Dendritic cell treated with granulocyte-macrophage colony-stimulating factor and Interleukin-4, amounts not matched to agents 40 ng/mL and 50 ng/mL, for 4 days (primary cell): ENCODE data around the gene ANO6.
"Not testable (repeated sequence)": the region's sequence is repeated elsewhere in the genome, so short reads cannot be mapped to it uniquely, and the experiment has no call there.

Source experiments
- H3K27ac Mint-ChIP-seq: one replicate; pipeline ENCODE4 v1.8.0; 2022; ENCODE audit warnings: mild to moderate bottlenecking, mixed read lengths
- H3K27me3 Mint-ChIP-seq: one replicate; pipeline ENCODE4 v1.8.0; 2022; ENCODE audit warnings: mild to moderate bottlenecking, mixed read lengths
- H3K36me3 Mint-ChIP-seq: one replicate; pipeline ENCODE4 v1.8.0; 2022; ENCODE audit warnings: low read depth, mixed read lengths
- H3K4me1 Mint-ChIP-seq: one replicate; pipeline ENCODE4 v1.8.0; 2022; ENCODE audit warnings: low read depth, mixed read lengths
- H3K4me3 Mint-ChIP-seq: one replicate; pipeline ENCODE4 v1.8.0; 2022; ENCODE audit warnings: mild to moderate bottlenecking, moderate library complexity, mixed read lengths
- H3K9me3 Mint-ChIP-seq: one replicate; pipeline ENCODE4 v1.8.0; 2022; ENCODE audit warnings: mixed read lengths
- intact Hi-C: fragments of 100-400 bp; cut with micrococcal nuclease; formaldehyde crosslinking; loops from one replicate; pipeline ENCODE4 v1.15.0; 2022

The ANO6 gene

GRCh38 chr12:45235087-45236025 lies 19.5 kb downstream of the ANO6 start:
- no peaks in the 10 kb centered on the region for H3K9me3 Mint-ChIP-seq
- H3K27me3 Mint-ChIP-seq = no peaks in the 10 kb centered on the region
- intact Hi-C loops = no loop called here
- H3K36me3 Mint-ChIP-seq = no peaks in the 10 kb centered on the region
- peaks cover 59% of the 10 kb centered on the region for H3K4me1 Mint-ChIP-seq
- H3K27ac Mint-ChIP-seq = peak overlapping the region; percentile 86
- no peak overlapping the region for H3K4me3 Mint-ChIP-seq

GRCh38 chr12:45236383-45236782 lies 20.5 kb downstream of the ANO6 start:
- H3K4me3 Mint-ChIP-seq, H3K9me3 Mint-ChIP-seq, H3K27me3 Mint-ChIP-seq, H3K27ac Mint-ChIP-seq, H3K36me3 Mint-ChIP-seq, intact Hi-C loops: not testable (repeated sequence)
- H3K4me1 Mint-ChIP-seq = peaks cover 70% of the 10 kb centered on the region

GRCh38 chr12:45242180-45242579 lies 26.3 kb downstream of the ANO6 start:
- no peaks in the 10 kb centered on the region for H3K27me3 Mint-ChIP-seq
- no peaks in the 10 kb centered on the region for H3K9me3 Mint-ChIP-seq
- intact Hi-C loops = no loop called here
- H3K4me1 Mint-ChIP-seq = peaks cover 53% of the 10 kb centered on the region
- no peak overlapping the region for H3K27ac Mint-ChIP-seq
- H3K36me3 Mint-ChIP-seq = no peaks in the 10 kb centered on the region
- H3K4me3 Mint-ChIP-seq = no peak overlapping the region

- intact Hi-C loops = no loop called here
- Mint-ChIP-seq H3K27ac (peak overlapping the region; percentile 62), H3K4me1 (peaks cover 54% of the 10 kb centered on the region), H3K36me3 (no peaks in the 10 kb centered on the region), H3K4me3 (peak overlapping the region; percentile 61), H3K9me3 (no peaks in the 10 kb centered on the region), H3K27me3 (no peaks in the 10 kb centered on the region)
Observed at GRCh38 chr12:45243963-45244362, 28.1 kb downstream of the ANO6 start.

- Mint-ChIP-seq H3K4me1 (peaks cover 47% of the 10 kb centered on the region), H3K27me3 (no peaks in the 10 kb centered on the region), H3K4me3 (peak overlapping the region; percentile 61), H3K9me3 (no peaks in the 10 kb centered on the region), H3K27ac (peak overlapping the region; percentile 62), H3K36me3 (no peaks in the 10 kb centered on the region)
- intact Hi-C loops = no loop called here
Observed at GRCh38 chr12:45244561-45245343, 28.9 kb downstream of the ANO6 start.

- peaks cover 34% of the 10 kb centered on the region for H3K4me1 Mint-ChIP-seq
- intact Hi-C loops = no loop called here
- H3K27ac Mint-ChIP-seq = no peak overlapping the region
- H3K36me3 Mint-ChIP-seq = no peaks in the 10 kb centered on the region
- no peaks in the 10 kb centered on the region for H3K27me3 Mint-ChIP-seq
- H3K4me3 Mint-ChIP-seq = no peak overlapping the region
- H3K9me3 Mint-ChIP-seq = no peaks in the 10 kb centered on the region
Observed at GRCh38 chr12:45246236-45246635, 30.3 kb downstream of the ANO6 start.

GRCh38 chr12:45247589-45247988 lies 31.7 kb downstream of the ANO6 start:
- H3K36me3 Mint-ChIP-seq = no peaks in the 10 kb centered on the region
- H3K4me1 Mint-ChIP-seq = peaks cover 20% of the 10 kb centered on the region
- intact Hi-C loops = no loop called here
- no peak overlapping the region for H3K4me3 Mint-ChIP-seq
- no peaks in the 10 kb centered on the region for H3K27me3 Mint-ChIP-seq
- H3K27ac Mint-ChIP-seq = no peak overlapping the region
- H3K9me3 Mint-ChIP-seq = no peaks in the 10 kb centered on the region

- Mint-ChIP-seq H3K4me1 (peaks cover 19% of the 10 kb centered on the region), H3K4me3 (no peak overlapping the region), H3K27ac (no peak overlapping the region), H3K27me3 (no peaks in the 10 kb centered on the region), H3K36me3 (no peaks in the 10 kb centered on the region), H3K9me3 (no peaks in the 10 kb centered on the region)
- intact Hi-C loops = no loop called here
Observed at GRCh38 chr12:45248095-45248494, 32.2 kb downstream of the ANO6 start.

- peaks cover 6% of the 10 kb centered on the region for H3K36me3 Mint-ChIP-seq
- no peak overlapping the region for H3K4me3 Mint-ChIP-seq
- intact Hi-C loops = no loop called here
- no peaks in the 10 kb centered on the region for H3K9me3 Mint-ChIP-seq
- H3K4me1 Mint-ChIP-seq = peaks cover 29% of the 10 kb centered on the region
- peak overlapping the region; percentile 60 for H3K27ac Mint-ChIP-seq
- no peaks in the 10 kb centered on the region for H3K27me3 Mint-ChIP-seq
Observed at GRCh38 chr12:45254254-45254653, 38.4 kb downstream of the ANO6 start.

GRCh38 chr12:45256721-45257120 lies 40.8 kb downstream of the ANO6 start:
- peaks cover 33% of the 10 kb centered on the region for H3K4me1 Mint-ChIP-seq
- intact Hi-C loops = no loop called here
- H3K36me3 Mint-ChIP-seq = peaks cover 6% of the 10 kb centered on the region
- no peak overlapping the region for H3K4me3 Mint-ChIP-seq
- no peaks in the 10 kb centered on the region for H3K27me3 Mint-ChIP-seq
- no peaks in the 10 kb centered on the region for H3K9me3 Mint-ChIP-seq
- H3K27ac Mint-ChIP-seq = peak overlapping the region; percentile 33

GRCh38 chr12:45257185-45257930 lies 41.5 kb downstream of the ANO6 start:
- H3K27ac Mint-ChIP-seq = peak overlapping the region; percentile 33
- intact Hi-C loops = no loop called here
- H3K36me3 Mint-ChIP-seq = peaks cover 6% of the 10 kb centered on the region
- no peaks in the 10 kb centered on the region for H3K27me3 Mint-ChIP-seq
- peak overlapping the region; percentile 28 for H3K4me3 Mint-ChIP-seq
- H3K9me3 Mint-ChIP-seq = no peaks in the 10 kb centered on the region
- peaks cover 33% of the 10 kb centered on the region for H3K4me1 Mint-ChIP-seq

GRCh38 chr12:45259675-45260074 lies 43.8 kb downstream of the ANO6 start:
- intact Hi-C loops = no loop called here
- peaks cover 23% of the 10 kb centered on the region for H3K4me1 Mint-ChIP-seq
- peaks cover 6% of the 10 kb centered on the region for H3K36me3 Mint-ChIP-seq
- no peaks in the 10 kb centered on the region for H3K27me3 Mint-ChIP-seq
- H3K9me3 Mint-ChIP-seq = no peaks in the 10 kb centered on the region
- no peak overlapping the region for H3K4me3 Mint-ChIP-seq
- no peak overlapping the region for H3K27ac Mint-ChIP-seq

GRCh38 chr12:45260104-45260815 lies 44.4 kb downstream of the ANO6 start:
- peaks cover 6% of the 10 kb centered on the region for H3K36me3 Mint-ChIP-seq

More at GRCh38 chr12:45260104-45260815, 44.4 kb downstream of the ANO6 start:
- H3K27ac Mint-ChIP-seq = no peak overlapping the region
- H3K27me3 Mint-ChIP-seq = no peaks in the 10 kb centered on the region
- no peaks in the 10 kb centered on the region for H3K9me3 Mint-ChIP-seq
- H3K4me1 Mint-ChIP-seq = peaks cover 23% of the 10 kb centered on the region
- intact Hi-C loops = no loop called here
- no peak overlapping the region for H3K4me3 Mint-ChIP-seq
